ENCODE results near the gene FAM13B.

FAM13B gene

DNA sequence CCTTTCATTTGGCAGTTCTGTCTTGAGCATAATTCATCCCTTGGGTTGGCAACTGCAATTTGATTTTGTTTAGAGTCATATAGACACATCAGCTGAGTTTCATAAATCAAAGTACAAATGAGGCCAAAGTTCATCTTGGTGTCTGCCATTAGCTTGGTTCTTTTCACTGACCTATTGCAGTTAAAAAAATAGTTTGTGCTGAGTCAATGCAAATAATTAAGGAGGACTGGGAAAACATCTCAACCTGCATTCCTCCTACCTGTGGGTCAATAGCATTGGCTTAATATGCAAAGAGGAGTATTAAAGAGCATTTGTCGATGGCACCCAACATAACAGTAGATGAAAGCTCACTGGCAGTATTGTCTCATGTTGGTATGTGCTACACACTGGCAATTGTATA lies 142.0 kb downstream of the FAM13B start:
- DNase-seq: no peak

DNA sequence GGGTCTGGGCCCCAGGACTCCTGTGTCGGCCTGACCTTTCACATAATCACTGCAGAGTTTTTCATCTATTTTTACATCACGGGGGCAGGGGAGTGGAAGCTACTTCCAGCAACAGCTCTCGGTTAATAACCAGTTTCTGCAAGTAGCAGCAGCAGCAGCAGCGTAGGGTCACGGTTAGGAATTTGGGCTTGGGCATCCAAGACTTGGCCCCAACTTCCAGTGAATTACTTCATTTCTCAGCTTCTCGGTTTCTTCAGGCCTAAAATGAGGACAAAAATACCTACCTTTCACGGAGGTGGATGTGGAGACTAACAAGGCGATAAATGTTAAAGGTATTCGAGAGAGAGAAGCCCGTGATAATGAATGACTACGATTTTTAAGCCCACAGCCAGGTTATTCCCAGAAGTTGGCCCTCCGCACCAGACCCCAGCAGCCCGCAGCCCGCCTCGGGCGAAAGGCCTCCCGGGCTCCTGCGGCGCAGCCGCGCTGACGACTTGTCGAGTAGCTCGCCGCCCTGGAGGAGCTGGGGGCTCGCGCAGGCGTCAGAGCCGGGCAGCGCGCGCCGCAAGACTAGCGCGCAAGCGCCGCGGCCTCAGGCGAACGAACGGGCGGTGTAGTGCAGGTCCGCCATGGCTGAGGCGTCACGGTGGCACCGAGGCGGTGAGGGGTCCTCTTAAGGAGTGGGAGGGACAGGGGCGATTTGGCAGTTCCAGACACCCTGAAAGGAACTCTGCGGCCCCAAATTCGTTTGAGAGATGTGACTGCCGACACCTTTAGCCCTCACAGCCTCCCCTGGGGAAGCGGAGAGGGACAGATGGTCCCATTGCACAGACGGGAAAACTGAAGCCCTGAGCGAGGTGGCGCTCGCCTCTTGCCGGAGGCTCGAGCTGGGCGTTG lies 143.8 kb downstream of the FAM13B start, which contains the start of gene PKD2L2:
Gene PKD2L2, plus strand, starts transcription at position 595 of the 897 bp plus-strand sequence. Its CDS starts 35 bp downstream, at position 630.
- DNase-seq: peak; percentile 82

DNA sequence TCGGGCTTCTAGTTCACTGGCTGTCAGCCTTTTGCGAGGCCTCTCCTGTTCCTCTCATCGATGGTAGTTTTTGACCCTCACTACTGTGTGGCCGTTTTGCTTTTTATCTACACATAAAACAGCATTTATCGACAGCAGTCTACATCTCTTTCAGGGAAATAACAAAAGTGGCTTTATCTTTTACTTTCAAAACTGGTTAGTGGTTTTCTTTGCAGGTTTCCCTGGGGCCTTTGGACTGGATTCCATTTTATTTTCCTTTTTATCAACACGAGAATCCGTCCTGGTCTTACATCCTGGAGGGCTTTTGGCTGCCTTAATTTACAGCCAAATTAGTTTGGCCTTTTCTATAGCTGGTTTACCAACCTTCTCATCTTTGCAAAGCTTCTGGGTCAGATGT lies 144.4 kb downstream of the FAM13B start:
- no peak for DNase-seq

Measured in CD4-positive, alpha-beta T cell treated with Interleukin-17A for 4 hours (primary cell).